Omental fat pad (tissue), 4 donors: ENCODE measurements around the gene TTC9B. TPM values are rescaled to one million over a fixed set of nuclear protein-coding genes. Genes with fewer than 3 reads are reported as not detected.

ENCODE experiments used
- ATAC-seq: fragments of 150-250 bp; one replicate; pipeline ENCODE4 v1.9.1; 2016; ENCODE audit warnings: mild to moderate bottlenecking, moderate library complexity; ENCODE audit not compliant: low FRiP score
- DNase-seq: peaks from one replicate; pipeline ENCODE4 v3.0.0-alpha.2; 2019; ENCODE audit warnings: low spot score
- CTCF ChIP-seq, 3 donors: fragments of 450-650 bp; IDR thresholded peaks; one replicate each; pipeline ENCODE4 v1.5.1; 2016 to 2017; ENCODE audit warnings: antibody characterized with exemption in 3 of 3, mild to moderate bottlenecking in 3 of 3, moderate library complexity in 2 of 3
- total RNA-seq, 4 donors: library from RNA; depleted of rRNA; stranded (reverse); fragments of >200 nt; gene quantifications; one replicate each; pipeline ENCODE4 v1.1.0, GENCODE V29; 2016

Gene TTC9B
- total RNA-seq, 4 donors from 2014 or later = 0.28 TPM; not detected in 3

GRCh38 chr19:40200341-40201099 lies 17.7 kb downstream of the TTC9B start:
- TF ChIP-seq CTCF (IDR thresholded peaks at IDR 0.05) = no peak
- DNase-seq = no peak
- no peak for ATAC-seq

- no peak for ATAC-seq
- DNase-seq = no peak
- no peak for TF ChIP-seq CTCF (IDR thresholded peaks at IDR 0.05)
These were observed 19.8 kb downstream of the TTC9B start for GRCh38 chr19:40198272-40198990.

GRCh38 chr19:40193587-40193849 lies 24.7 kb downstream of the TTC9B start:
- TF ChIP-seq CTCF (IDR thresholded peaks at IDR 0.05) = no peak
- no peak for DNase-seq
- no peak for ATAC-seq

- TF ChIP-seq CTCF (IDR thresholded peaks at IDR 0.05) = no peak
- ATAC-seq = no peak
- DNase-seq = no peak
These were observed 25.2 kb downstream of the TTC9B start for GRCh38 chr19:40192758-40193586.

GRCh38 chr19:40191836-40192646 lies 26.1 kb downstream of the TTC9B start:
- peak; percentile 25 for ATAC-seq
- TF ChIP-seq CTCF (IDR thresholded peaks at IDR 0.05) = no peak
- no peak for DNase-seq
